A673 (cell line): ENCODE measurements around the gene SFXN5.

Experiments used
- EZH2 ChIP-seq: fragments of 200-600 bp; sonication (generic); IDR thresholded peaks from 2 replicates; pipeline ENCODE4 v1.6.1; 2017; ENCODE audit warnings: borderline replicate concordance, low read depth, mild to moderate bottlenecking, mixed read lengths, antibody characterized with exemption, low read length; ENCODE audit not compliant: poor library complexity, severe bottlenecking
- TF ChIP-seq, protein P1 (sequence below): fragments of 300-800, 200-600 bp; sonication (generic); conservative IDR thresholded peaks from 2 replicates; pipeline ENCODE4 v1.5.1; 2017; ENCODE audit warnings: low read depth, mild to moderate bottlenecking, antibody characterized with exemption, low read length, moderate library complexity, mixed read lengths

GRCh38 chr2:73006969-73007710 is 64.4 kb downstream of the SFXN5 start:
- TF ChIP-seq, protein P1, sequence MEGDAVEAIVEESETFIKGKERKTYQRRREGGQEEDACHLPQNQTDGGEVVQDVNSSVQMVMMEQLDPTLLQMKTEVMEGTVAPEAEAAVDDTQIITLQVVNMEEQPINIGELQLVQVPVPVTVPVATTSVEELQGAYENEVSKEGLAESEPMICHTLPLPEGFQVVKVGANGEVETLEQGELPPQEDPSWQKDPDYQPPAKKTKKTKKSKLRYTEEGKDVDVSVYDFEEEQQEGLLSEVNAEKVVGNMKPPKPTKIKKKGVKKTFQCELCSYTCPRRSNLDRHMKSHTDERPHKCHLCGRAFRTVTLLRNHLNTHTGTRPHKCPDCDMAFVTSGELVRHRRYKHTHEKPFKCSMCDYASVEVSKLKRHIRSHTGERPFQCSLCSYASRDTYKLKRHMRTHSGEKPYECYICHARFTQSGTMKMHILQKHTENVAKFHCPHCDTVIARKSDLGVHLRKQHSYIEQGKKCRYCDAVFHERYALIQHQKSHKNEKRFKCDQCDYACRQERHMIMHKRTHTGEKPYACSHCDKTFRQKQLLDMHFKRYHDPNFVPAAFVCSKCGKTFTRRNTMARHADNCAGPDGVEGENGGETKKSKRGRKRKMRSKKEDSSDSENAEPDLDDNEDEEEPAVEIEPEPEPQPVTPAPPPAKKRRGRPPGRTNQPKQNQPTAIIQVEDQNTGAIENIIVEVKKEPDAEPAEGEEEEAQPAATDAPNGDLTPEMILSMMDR: no peak
- no peak for TF ChIP-seq EZH2
